Stimulated activated CD8-positive, alpha-beta memory T cell treated with anti-CD3 and anti-CD28 coated beads, Interleukin-2, amount 100 ng/mL, for 1 hour (primary cell): ENCODE measurements around the gene ROPN1B.

Experiments
- DNase-seq, 2 donors: peaks; one replicate each; pipeline ENCODE4 v3.0.0-alpha.2; 2020; ENCODE audit warnings: low read depth in 2 of 2

ROPN1B gene

DNA sequence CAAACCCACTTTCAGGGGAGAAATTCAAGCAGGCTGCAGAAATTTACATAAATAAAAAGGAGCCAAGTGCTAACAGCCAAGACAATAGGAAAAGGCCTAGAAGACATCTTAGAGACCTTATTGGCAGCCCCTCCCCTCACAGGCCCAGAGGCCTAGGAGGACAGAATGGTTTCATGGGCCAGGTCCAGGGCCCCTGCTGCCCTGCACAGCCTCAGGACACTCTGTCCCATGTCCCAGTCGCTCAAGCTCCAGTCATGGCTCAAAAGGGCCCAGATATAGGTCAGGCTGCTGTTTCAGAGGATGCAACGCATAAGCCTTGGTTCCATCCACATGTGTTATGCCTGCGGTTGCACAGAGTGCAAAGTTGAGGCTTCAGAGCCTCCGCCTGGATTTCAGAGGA, 59.1 kb downstream of the ROPN1B start:
- DNase-seq, result no peak

- no peak for DNase-seq
These were observed 60.3 kb downstream of the ROPN1B start for GRCh38 chr3:126029241-126029640.

- DNase-seq, result no peak
These were observed 61.5 kb downstream of the ROPN1B start for GRCh38 chr3:126030455-126030854.

GRCh38 chr3:126031981-126032471, 63.0 kb downstream of the ROPN1B start:
- no peak for DNase-seq
